EH (cell line): ENCODE measurements around the gene SHD.
A peak's percentile ranks its signal among the peaks of the same experiment; 100 is the strongest.

ENCODE experiments used
- DNase-seq: peaks from one replicate; pipeline ENCODE4 v3.0.0-alpha.2; 2015; ENCODE audit warnings: low read depth

SHD gene

DNA sequence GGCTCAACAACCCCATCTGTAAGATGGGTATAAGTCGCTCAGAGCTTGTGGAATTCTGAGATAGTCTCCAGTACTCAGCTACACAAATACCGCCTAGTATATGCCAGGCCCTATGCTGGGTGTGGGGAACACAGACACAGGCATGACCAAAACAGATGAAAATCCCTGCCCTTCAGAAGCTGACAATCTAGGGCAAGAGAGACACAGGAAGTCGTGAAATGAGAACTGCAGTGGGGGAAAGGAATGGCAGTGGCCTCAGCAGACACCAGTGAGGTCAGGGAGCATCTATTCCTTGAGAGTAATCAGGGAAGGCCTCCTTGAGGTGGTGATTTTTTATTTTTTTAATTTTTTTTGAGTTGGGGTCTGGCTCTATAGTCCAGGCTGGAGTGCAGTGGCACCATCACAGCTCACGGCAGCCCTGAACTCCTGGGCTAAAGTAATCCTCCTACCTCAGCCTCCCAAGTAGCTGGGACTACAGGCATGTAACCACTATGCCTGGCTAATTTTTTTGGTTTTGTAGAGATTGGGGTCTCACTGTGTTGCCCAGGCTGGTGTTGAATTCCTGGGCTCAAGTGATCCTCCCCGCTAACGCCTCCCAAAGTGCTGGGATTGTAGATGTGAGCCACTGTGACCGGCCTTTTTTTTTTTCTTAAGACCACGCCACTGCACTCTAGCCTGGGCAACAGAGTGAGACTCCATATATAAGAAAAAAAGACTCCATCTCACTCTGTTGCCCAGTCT, 19.9 kb downstream of the SHD start:
- DNase-seq = no peak

GRCh38 chr19:4300589-4300988, 21.5 kb downstream of the SHD start:
- no peak for DNase-seq

GRCh38 chr19:4301590-4302242, 22.6 kb downstream of the SHD start:
- no peak for DNase-seq

GRCh38 chr19:4302243-4302640, 23.2 kb downstream of the SHD start, which contains the start of gene TMIGD2:
Gene TMIGD2, minus strand, starts transcription at chr19:4302389. Its CDS starts 4 bp downstream, at chr19:4302385.
- no peak for DNase-seq

- DNase-seq = no peak
These were observed 24.9 kb downstream of the SHD start for GRCh38 chr19:4303819-4304537.

- DNase-seq = peak; percentile 71
These were observed 25.6 kb downstream of the SHD start, which contains the start of gene FSD1 for GRCh38 chr19:4304538-4305256. Gene FSD1, plus strand, starts transcription at chr19:4304598. Its CDS starts 149 bp downstream, at chr19:4304747.

DNA sequence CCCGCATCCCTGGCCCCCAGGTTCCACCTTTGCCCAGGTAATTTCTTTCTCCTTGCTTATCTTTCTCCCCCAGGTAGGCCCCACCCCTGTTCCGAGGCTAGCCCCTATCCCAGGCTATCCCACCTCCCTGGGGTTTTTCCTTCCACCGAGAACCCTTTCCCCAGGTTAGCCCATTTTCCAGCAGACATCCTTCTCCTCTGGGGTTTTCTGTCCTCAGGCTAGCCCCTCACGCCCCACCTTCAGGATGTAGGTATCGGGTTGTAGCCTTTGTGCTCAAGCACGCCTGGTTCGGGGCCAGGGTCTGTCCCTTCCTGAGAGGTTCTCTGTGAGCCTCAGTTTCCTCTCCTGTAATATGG, 26.2 kb downstream of the SHD start:
- DNase-seq = no peak

GRCh38 chr19:4305659-4306058, 26.6 kb downstream of the SHD start:
- no peak for DNase-seq

DNA sequence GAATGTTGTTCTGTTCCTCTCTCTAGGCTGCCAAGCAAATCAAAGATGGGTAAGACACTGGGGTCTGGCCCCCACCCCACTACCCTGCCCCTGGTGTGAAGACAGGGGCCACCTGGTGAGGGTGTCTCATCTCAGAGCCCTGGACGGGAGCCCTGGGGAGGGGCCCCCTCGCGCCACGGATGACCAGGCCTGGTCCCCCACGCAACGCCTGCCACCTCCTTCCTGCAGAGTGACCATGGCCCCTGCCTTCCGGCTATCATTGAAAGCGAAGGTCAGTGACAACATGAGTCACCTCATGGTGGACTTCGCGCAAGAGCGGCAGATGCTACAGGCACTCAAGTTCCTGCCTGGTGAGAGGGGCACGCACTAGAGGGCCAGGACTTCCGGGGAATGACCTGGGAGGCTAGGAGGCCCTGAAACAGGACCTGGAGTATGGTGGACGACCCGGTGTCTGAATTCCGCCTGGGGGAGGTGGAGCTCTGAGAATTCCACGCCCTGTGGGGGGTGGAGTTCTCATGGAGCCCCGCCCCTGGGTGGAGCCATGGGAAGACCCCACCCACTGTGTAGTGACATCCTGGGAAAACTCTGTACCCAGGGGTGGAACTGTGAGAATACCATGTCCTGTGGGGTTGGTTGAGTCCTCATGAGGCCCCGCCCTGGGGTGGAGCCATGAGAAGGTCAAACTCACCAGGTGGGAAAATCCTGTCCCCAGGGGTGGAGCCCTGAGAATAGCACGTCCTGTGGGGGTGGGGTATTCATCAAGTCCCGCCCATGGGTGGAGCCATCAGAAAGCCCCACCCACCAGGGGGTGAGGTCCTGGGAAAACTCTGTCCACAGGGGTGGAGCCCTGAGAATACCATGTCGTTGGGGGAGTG, 31.4 kb downstream of the SHD start:
- no peak for DNase-seq

DNA sequence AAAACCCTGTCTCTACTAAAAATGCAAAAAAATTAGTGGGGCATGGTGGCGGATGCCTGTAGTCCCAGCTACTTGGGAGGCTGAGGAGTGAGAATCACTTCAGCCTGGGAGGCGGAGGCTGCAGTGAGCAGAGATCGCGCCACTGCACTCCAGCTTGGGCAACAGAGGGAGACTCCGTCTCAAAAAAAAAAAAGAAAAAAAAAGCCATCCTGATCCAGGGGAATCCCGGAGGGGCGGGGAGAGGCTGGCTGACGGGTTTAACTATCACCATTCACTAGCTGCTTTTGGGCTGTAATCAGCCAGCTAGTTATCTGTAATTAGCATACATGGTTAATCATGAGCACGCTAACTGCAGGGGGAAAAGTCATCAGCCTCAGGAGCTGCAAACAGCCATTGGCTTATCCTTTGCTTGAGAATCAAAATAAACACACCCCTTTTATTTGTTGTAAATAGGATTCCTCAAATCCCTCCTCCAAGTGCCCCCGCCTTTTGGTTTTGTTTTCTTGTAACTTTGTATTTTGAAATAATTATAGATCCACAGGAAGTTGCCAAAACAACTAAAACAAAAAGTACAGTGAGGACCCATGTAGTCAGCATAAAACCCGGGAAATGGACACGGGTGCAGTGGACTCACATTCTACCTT, 34.9 kb downstream of the SHD start:
- no peak for DNase-seq

DNA sequence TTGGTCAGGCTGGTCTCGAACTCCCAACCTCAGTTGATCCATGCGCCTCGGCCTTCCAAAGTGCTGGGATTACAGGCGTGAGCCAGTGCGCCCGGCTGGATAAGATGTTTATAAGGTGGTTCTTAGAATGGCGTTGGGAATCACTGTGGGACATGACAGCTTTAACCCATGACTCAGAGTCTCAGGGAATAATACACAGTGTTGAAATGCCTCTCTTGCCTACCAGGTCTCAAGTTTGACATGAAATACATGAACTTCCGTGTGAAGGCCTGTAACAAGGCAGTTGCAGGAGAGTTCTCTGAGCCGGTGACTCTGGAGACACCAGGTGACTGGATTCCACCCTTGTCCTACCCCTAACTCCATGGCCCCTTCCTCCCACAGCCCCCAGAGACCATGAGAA, 37.9 kb downstream of the SHD start:
- no peak for DNase-seq

DNA sequence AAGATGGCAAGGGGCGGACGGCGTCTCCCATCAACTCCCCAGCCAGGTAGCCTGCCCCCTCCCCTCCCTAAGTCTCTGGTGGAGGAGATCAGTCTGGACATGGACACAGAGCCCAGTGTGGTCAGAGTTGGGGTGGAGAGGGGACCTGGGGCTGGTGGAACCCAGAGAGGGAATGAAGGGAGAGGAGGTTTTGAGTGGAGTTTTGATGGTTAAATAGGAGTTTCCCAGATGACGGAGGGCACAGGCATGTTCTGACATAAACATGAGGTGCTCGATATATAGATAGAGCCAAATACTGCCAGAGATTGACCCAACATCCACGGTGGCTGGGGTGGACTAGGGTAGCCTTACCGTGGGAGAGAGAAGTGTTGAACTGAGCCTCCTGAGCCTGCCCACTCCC, 39.4 kb downstream of the SHD start:
- no peak for DNase-seq

GRCh38 chr19:4319067-4319718, 40.1 kb downstream of the SHD start:
- no peak for DNase-seq

GRCh38 chr19:4320419-4320818, 41.4 kb downstream of the SHD start:
- no peak for DNase-seq

DNA sequence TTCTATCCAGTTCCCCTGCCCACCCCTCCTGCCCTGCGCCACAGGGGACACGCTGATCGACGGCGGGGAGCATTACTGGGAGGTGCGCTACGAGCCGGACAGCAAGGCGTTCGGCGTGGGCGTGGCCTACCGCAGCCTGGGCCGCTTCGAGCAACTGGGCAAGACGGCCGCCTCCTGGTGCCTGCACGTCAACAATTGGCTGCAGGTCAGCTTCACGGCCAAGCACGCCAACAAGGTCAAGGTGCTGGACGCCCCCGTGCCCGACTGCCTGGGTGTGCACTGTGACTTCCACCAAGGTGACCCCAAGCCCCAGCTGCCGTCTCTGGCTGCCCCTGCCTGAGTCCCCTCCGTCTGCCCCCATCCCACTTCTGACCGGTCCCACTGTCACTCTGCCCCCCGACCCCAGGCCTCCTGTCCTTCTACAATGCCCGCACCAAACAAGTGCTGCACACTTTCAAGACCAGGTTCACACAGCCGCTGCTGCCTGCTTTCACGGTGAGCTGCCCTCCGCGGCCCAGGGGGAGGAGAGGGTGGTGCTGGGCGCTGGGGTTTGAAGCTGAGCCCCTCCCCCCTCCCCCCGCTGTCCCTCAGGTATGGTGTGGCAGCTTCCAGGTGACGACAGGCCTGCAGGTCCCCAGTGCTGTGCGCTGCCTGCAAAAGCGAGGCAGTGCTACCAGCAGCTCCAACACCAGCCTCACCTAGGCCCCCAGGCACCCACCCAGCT, 44.0 kb downstream of the SHD start:
- no peak for DNase-seq

- DNase-seq = no peak
These were observed 44.6 kb downstream of the SHD start for GRCh38 chr19:4323692-4324091.

- DNase-seq = no peak
These were observed 45.2 kb downstream of the SHD start for GRCh38 chr19:4324228-4324627.

- DNase-seq = no peak
These were observed 47.3 kb downstream of the SHD start for GRCh38 chr19:4326215-4326836.

DNA sequence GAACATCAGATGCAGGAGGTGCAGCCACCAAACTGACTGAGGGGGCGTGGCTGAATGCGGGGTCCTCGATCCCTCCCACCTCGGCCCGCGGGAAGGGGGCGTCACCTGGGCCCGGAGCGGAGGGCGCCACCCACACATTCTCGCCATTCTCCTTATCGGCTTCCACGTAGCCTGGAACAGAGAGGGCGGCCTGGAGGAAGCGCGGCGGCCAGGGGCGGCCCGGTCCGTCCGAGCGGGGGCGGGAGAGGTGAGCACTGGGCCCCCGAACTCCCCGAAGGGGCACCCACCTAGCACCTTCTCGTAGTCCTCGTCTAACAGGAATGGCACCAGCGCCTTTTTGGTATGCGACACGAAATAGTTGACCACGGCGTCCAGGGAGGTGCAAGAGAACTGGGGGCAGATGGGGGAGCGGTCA, 47.8 kb downstream of the SHD start:
- no peak for DNase-seq
